Lung (tissue), 12 donors: ENCODE data around the gene DNMT3L. TPM values are rescaled to one million over a fixed set of nuclear protein-coding genes. Genes with fewer than 3 reads are reported as not detected.
A peak's percentile ranks its signal among the peaks of the same experiment; 100 is the strongest.
"Not testable (repeated sequence)": the region's sequence is repeated elsewhere in the genome, so short reads cannot be mapped to it uniquely, and the experiment has no call there.

Experiments
- ATAC-seq: fragments of 200-7000 bp; cut with Tn5 transposase; one replicate; pipeline ENCODE4 v1.9.1; 2020; ENCODE audit warnings: moderate number of reproducible peaks; ENCODE audit not compliant: insufficient read depth, low FRiP score
- DNase-seq, 3 donors: peaks; one replicate each; pipeline ENCODE4 v3.0.0-alpha.2; 2013 to 2017
- H3K27ac ChIP-seq, 2 donors: one replicate each; pipeline ENCODE4 v1.5.1; 2013; ENCODE audit warnings: mild to moderate bottlenecking in 2 of 2, moderate library complexity in 2 of 2, control low read depth in 1 of 2, inconsistent platforms in 1 of 2, low read depth in 1 of 2, low read length in 1 of 2
- H3K27me3 ChIP-seq, 3 donors: one replicate each; pipeline ENCODE4 v1.5.1; 2013; ENCODE audit warnings: low read length in 2 of 3; ENCODE audit not compliant: control insufficient read depth in 3 of 3, insufficient read depth in 3 of 3
- H3K36me3 ChIP-seq, 4 donors: one replicate each; pipeline ENCODE4 v1.5.1; 2013; ENCODE audit warnings: low read length in 4 of 4, mild to moderate bottlenecking in 1 of 4, moderate library complexity in 1 of 4; ENCODE audit not compliant: control insufficient read depth in 4 of 4, insufficient read depth in 4 of 4
- H3K4me1 ChIP-seq, 5 donors: one replicate each; pipeline ENCODE4 v1.5.1; 2013; ENCODE audit warnings: low read length in 5 of 5, mild to moderate bottlenecking in 2 of 5, moderate library complexity in 1 of 5; ENCODE audit not compliant: control insufficient read depth in 5 of 5, insufficient read depth in 5 of 5
- H3K4me3 ChIP-seq: one replicate; pipeline ENCODE4 v1.5.1; 2013; ENCODE audit warnings: mild to moderate bottlenecking, control low read depth, moderate library complexity
- H3K9ac ChIP-seq, 2 donors: one replicate each; pipeline ENCODE4 v1.5.1; 2013; ENCODE audit warnings: low read length in 2 of 2, control low read depth in 1 of 2; ENCODE audit not compliant: insufficient read depth in 1 of 2
- H3K9me3 ChIP-seq, 4 donors: one replicate each; pipeline ENCODE4 v1.5.1; 2013; ENCODE audit warnings: low read length in 3 of 4, mild to moderate bottlenecking in 1 of 4, moderate library complexity in 1 of 4; ENCODE audit not compliant: control insufficient read depth in 4 of 4, insufficient read depth in 3 of 4
- CTCF ChIP-seq: IDR thresholded peaks from 2 replicates; pipeline ENCODE4 v1.5.1; 2012; ENCODE audit warnings: mild to moderate bottlenecking; ENCODE audit errors: control extremely low read depth, extremely low read depth
- WGBS, 2 donors: extraction: QIAGEN DNeasy Blood & Tissue Kit; methylation state at CpG; one replicate each; pipeline ENCODE4 v1.1.7; 2013; 5-methylcytosine and 5-hydroxymethylcytosine counted together
- polyA plus RNA-seq, 2 donors: library from polyadenylated mRNA; stranded (reverse); fragments of 200-250 nt; gene quantifications; one replicate each; pipeline ENCODE4 v1.2.1, GENCODE V29; 2013
- total RNA-seq, 2 donors: library from RNA; depleted of rRNA in 1 of 2; stranded (reverse); fragments of >200 nt in 1 of 2; gene quantifications; one replicate each; pipeline ENCODE4 v1.2.1, GENCODE V29; 2014 to 2021
- donor health status: control.
- donor health status: control.
- donor health status: Bipolar disorder and iron deficiency.
- donor health status: healthy.
- donor health status: DM: yes; HTN: yes; CAD: no.

The DNMT3L gene
- total and polyA plus RNA-seq, 4 donors, result not detected

- Histone ChIP-seq H3K27ac (peak overlapping the region in 1 of 2 donors; percentile 59), H3K9ac (no peak overlapping the region), H3K9me3 (no peaks in the 10 kb centered on the region), H3K4me3 (no peak overlapping the region), H3K27me3 (no peaks in the 10 kb centered on the region), H3K36me3 (peaks cover 0 to 20% (median 3%) of the 10 kb centered on the region in 4 donors), H3K4me1 (peaks cover 0 to 39% (median 33%) of the 10 kb centered on the region in 5 donors)
- TF ChIP-seq CTCF, result no peak
- WGBS, 2 donors, result 53 to 69% methylated on average over 9 of the region's 9 CpGs
- ATAC-seq (no peak), DNase-seq (no peak)
Observed at GRCh38 chr21:44305691-44306090, 44.0 kb upstream of the DNMT3L start.

GRCh38 chr21:44304877-44305293, 43.2 kb upstream of the DNMT3L start:
- H3K4me1 ChIP-seq, result peaks cover 0 to 35% (median 33%) of the 10 kb centered on the region in 5 donors
- H3K4me3 ChIP-seq, result no peak overlapping the region
- ATAC-seq (no peak), DNase-seq (peak; percentile 57 to 64 (median 58))
- H3K9ac ChIP-seq, result no peak overlapping the region
- TF ChIP-seq CTCF, result no peak
- peak overlapping the region in 1 of 2 donors; percentile 59 for H3K27ac ChIP-seq
- no peaks in the 10 kb centered on the region for H3K27me3 ChIP-seq
- 63 to 68% methylated on average over 8 of the region's 8 CpGs for WGBS, 2 donors
- H3K9me3 ChIP-seq, result no peaks in the 10 kb centered on the region
- H3K36me3 ChIP-seq, result peaks cover 0 to 13% (median 0%) of the 10 kb centered on the region in 4 donors

GRCh38 chr21:44304011-44304616, 42.4 kb upstream of the DNMT3L start:
- DNase-seq (no peak), ATAC-seq (no peak)
- Histone ChIP-seq H3K9ac (no peak overlapping the region), H3K9me3 (no peaks in the 10 kb centered on the region), H3K4me1 (peaks cover 0 to 40% (median 36%) of the 10 kb centered on the region in 5 donors), H3K36me3 (peaks cover 0 to 10% (median 0%) of the 10 kb centered on the region in 4 donors), H3K4me3 (no peak overlapping the region), H3K27ac (peak overlapping the region in 1 of 2 donors; percentile 4), H3K27me3 (no peaks in the 10 kb centered on the region)
- 84 to 88% methylated on average over 16 of the region's 16 CpGs for WGBS, 2 donors
- TF ChIP-seq CTCF, result no peak

- H3K9ac ChIP-seq, result no peak overlapping the region
- H3K36me3 ChIP-seq, result peaks cover 0 to 10% (median 0%) of the 10 kb centered on the region in 4 donors
- H3K4me1 ChIP-seq, result peaks cover 0 to 42% (median 36%) of the 10 kb centered on the region in 5 donors
- H3K27me3 ChIP-seq, result no peaks in the 10 kb centered on the region
- H3K27ac ChIP-seq, result no peak overlapping the region
- no peaks in the 10 kb centered on the region for H3K9me3 ChIP-seq
- WGBS, 2 donors, result 69 to 78% methylated on average over 12 of the region's 12 CpGs
- ATAC-seq (no peak), DNase-seq (no peak)
- TF ChIP-seq CTCF, result no peak
- no peak overlapping the region for H3K4me3 ChIP-seq
Observed at GRCh38 chr21:44303490-44303981, 41.8 kb upstream of the DNMT3L start.

- Histone ChIP-seq H3K27ac (peak overlapping the region in 1 of 2 donors; percentile 20), H3K4me1 (peaks cover 0 to 42% (median 36%) of the 10 kb centered on the region in 5 donors)
- ATAC-seq, H3K4me3 ChIP-seq, H3K27me3 ChIP-seq, H3K9me3 ChIP-seq, H3K36me3 ChIP-seq, DNase-seq, H3K9ac ChIP-seq: not testable (repeated sequence)
- 76 to 77% methylated on average over 23 of the region's 23 CpGs for WGBS, 2 donors
Observed at GRCh38 chr21:44302573-44303401, 41.1 kb upstream of the DNMT3L start.
